GM12878 (cell line): Measurements from ENCODE around the gene IFITM2. TPM values are rescaled to one million over a fixed set of nuclear protein-coding genes. Genes with fewer than 3 reads are reported as not detected.
"Not testable (repeated sequence)": the region's sequence is repeated elsewhere in the genome, so short reads cannot be mapped to it uniquely, and the experiment has no call there.

ENCODE experiments used
- ATAC-seq: fragments of 200-7000 bp; cut with Tn5 transposase; 3 replicates; pipeline ENCODE4 v1.9.1; 2020; ENCODE audit warnings: mild to moderate bottlenecking, moderate library complexity
- BruUV-seq: library from RNA; stranded (reverse); fragments of 400-500 nt; replicated peaks from 2 replicates; lab custom pipeline; 2021; lab: Mats Ljungman, UMichigan
- CTCF ChIA-PET: fragments of 300-600 bp; sonication (Branson Sonifier 250); formaldehyde crosslinking; extraction: SDS; loops from one replicate; lab custom pipeline; 2021; ENCODE audit warnings: inconsistent platforms; lab: Yijun Ruan, JAX
- POLR2A ChIA-PET: fragments of 350-600 bp; formaldehyde crosslinking; extraction: SDS; loops from one replicate; lab custom pipeline; 2021; ENCODE audit warnings: inconsistent platforms; lab: Charles Lee
- RAD21 ChIA-PET: fragments of 300-600 bp; sonication (Branson Sonifier 250); formaldehyde crosslinking; loops from one replicate; lab custom pipeline; 2023; ENCODE audit warnings: antibody characterized with exemption; ENCODE audit not compliant: unreplicated experiment; lab: Charles Lee
- SMC1A ChIA-PET: fragments of 300-600 bp; sonication (Branson Sonifier 250); formaldehyde crosslinking; loops from one replicate; lab custom pipeline; 2023; ENCODE audit not compliant: unreplicated experiment, uncharacterized antibody; lab: Charles Lee
- DNase-seq: peaks from one replicate; pipeline ENCODE4 v3.0.0-alpha.2; 2011; ENCODE audit warnings: low read depth, low spot score
- FAIRE-seq: peaks from 3 replicates; lab custom pipeline; 2011; peaks lifted over from hg19 to GRCh38; lab: Jason Lieb, UNC
- H2AFZ ChIP-seq: 2 replicates; pipeline ENCODE4 v1.6.0; 2011; ENCODE audit warnings: low read depth, low read length, control low read depth; ENCODE audit not compliant: control insufficient read depth
- H3K27ac ChIP-seq: 2 replicates; pipeline ENCODE4 v1.5.1; 2011; ENCODE audit warnings: control low read depth; ENCODE audit not compliant: control insufficient read depth, insufficient read depth
- H3K27me3 ChIP-seq, 2 experiments: replicated peaks in 1 of 2; 2 replicates each; pipeline versions ENCODE4 v1.6.0 to v1.6.1; 2011; ENCODE audit warnings: low read length in 1 of 2; ENCODE audit not compliant: control insufficient read depth in 2 of 2, insufficient read depth in 2 of 2
- H3K36me3 ChIP-seq, 2 experiments: 2 replicates each; pipeline ENCODE4 v1.5.1; 2011; ENCODE audit warnings: low read length in 1 of 2; ENCODE audit not compliant: control insufficient read depth in 2 of 2, insufficient read depth in 2 of 2
- H3K4me1 ChIP-seq: 2 replicates; pipeline ENCODE4 v1.6.1; 2011; ENCODE audit warnings: mild to moderate bottlenecking, low read length, moderate library complexity, mixed read lengths; ENCODE audit not compliant: control insufficient read depth, insufficient read depth
- H3K4me2 ChIP-seq: 2 replicates; pipeline ENCODE4 v1.6.0; 2011; ENCODE audit warnings: control low read depth; ENCODE audit not compliant: control insufficient read depth, insufficient read depth
- H3K4me3 ChIP-seq: fragments of 200-600 bp; sonication (generic); 2 replicates; pipeline ENCODE4 v1.5.1; 2016
- H3K79me2 ChIP-seq: 2 replicates; pipeline ENCODE4 v1.6.0; 2011; ENCODE audit warnings: low read length; ENCODE audit not compliant: control insufficient read depth, insufficient read depth
- H3K9ac ChIP-seq: 2 replicates; pipeline ENCODE4 v1.8.0; 2011; ENCODE audit warnings: low read length, control low read depth, mixed read lengths; ENCODE audit not compliant: control insufficient read depth, insufficient read depth
- H3K9me3 ChIP-seq: replicated peaks from 3 replicates; pipeline ENCODE4 v1.5.1; 2011; ENCODE audit warnings: mild to moderate bottlenecking, low read length; ENCODE audit not compliant: control insufficient read depth, insufficient read depth
- H4K20me1 ChIP-seq: 2 replicates; pipeline ENCODE4 v1.6.0; 2011; ENCODE audit not compliant: control insufficient read depth, insufficient read depth
- IKZF1 ChIP-seq: fragments of 450-650 bp; conservative IDR thresholded peaks from 2 replicates; pipeline ENCODE4 v1.6.1; 2017; ENCODE audit warnings: antibody characterized with exemption, mild to moderate bottlenecking
- IKZF2 ChIP-seq, 2 experiments: fragments of 450-650 bp; IDR thresholded peaks; 2 replicates each; pipeline ENCODE4 v1.6.1; 2017; ENCODE audit warnings: mild to moderate bottlenecking in 2 of 2, moderate library complexity in 2 of 2
- WGBS: methylation state at CpG from one replicate; pipeline ENCODE4 v1.1.6; 2016; ENCODE audit warnings: low lambda C conversion rate; ENCODE audit not compliant: insufficient replicate concordance, insufficient coverage; ENCODE audit errors: missing lambda C conversion rate; 5-methylcytosine and 5-hydroxymethylcytosine counted together
- in situ Hi-C: fragments of 300-500 bp; cut with MboI; formaldehyde crosslinking; loops from 9 replicates; pipeline ENCODE4 v1.14.3; 2018; ENCODE audit warnings: mixed read lengths
- intact Hi-C: fragments of 100-400 bp; cut with micrococcal nuclease; formaldehyde crosslinking; loops from one replicate; pipeline ENCODE4 v1.14.2; 2022; ENCODE audit not compliant: unreplicated experiment
- polyA plus RNA-seq, 11 experiments: library from polyadenylated mRNA; depleted of rRNA in 4 of 11; unstranded in 6 of 11; stranded (reverse) in 5 of 11; fragments of >200 nt; fragmentation: Nextera tagmentation in 4 of 11; fragmentation: Illumina TruSeq in 1 of 11; extraction: Ambion mirVana in 4 of 11; extraction: Trizol in 1 of 11; gene quantifications; 1 replicate in 1 of 11; 2 replicates in 10 of 11; pipeline versions ENCODE4 v1.2.1 to v1.2.3, GENCODE V29; 2011 to 2016; ENCODE audit warnings: inconsistent platforms in 2 of 11, missing spikeins in 2 of 11, low read depth in 1 of 11
- total RNA-seq, 4 experiments: library from RNA; depleted of rRNA in 3 of 4; stranded (reverse); fragments of >200 nt in 3 of 4; fragmentation: Illumina TruSeq in 1 of 4; extraction: Trizol in 1 of 4; gene quantifications; 2 replicates each; pipeline versions ENCODE4 v1.2.1 to v1.2.3, GENCODE V29; 2013 to 2021

Gene IFITM2
- total and polyA plus RNA-seq, 10 of the 15 experiments (the other 5 are each of a cell fraction or from before 2014, with no cell fraction given): 116 to 3,672 (median 724) TPM

- peak; percentile 57 for FAIRE-seq
- SMC1A ChIA-PET: interaction anchor here (0.8 to 4.0 kb wide), 12 partner anchors 9 to 81 kb away, joined by 3 to 42 read pairs (median 4); no protein-coding TSS in a partner anchor
- not testable (repeated sequence) for H2AFZ ChIP-seq, DNase-seq
- TF ChIP-seq IKZF1 (peak; percentile 50), IKZF2 (IDR thresholded peaks at IDR 0.05) (peak; percentile 20 to 22; a peak in 1 of 4 replicates)
- TF ChIP-seq, all 136 proteins: peak for 2; not testable (repeated sequence) for 134
- CTCF ChIA-PET: interaction anchor here (0.6 to 3.7 kb wide), 13 partner anchors 9 to 85 kb away, joined by 3 to 43 read pairs (median 5); partner anchors contain the start of gene IFITM2
- peak overlapping the region; percentile 65 for H3K9ac ChIP-seq
- H3K9me3 ChIP-seq, ATAC-seq, intact Hi-C loops, BruUV-seq, H4K20me1 ChIP-seq, H3K27me3 ChIP-seq, in situ Hi-C loops, H3K4me1 ChIP-seq, H3K36me3 ChIP-seq: not testable (repeated sequence)
- H3K4me3 ChIP-seq: peak overlapping the region; percentile 87
- H3K4me2 ChIP-seq: peak overlapping the region; percentile 97
- H3K27ac ChIP-seq: peak overlapping the region; percentile 98
- POLR2A ChIA-PET: interaction anchor here (0.5 to 4.5 kb wide), 12 partner anchors 9 to 221 kb away, joined by 3 to 45 read pairs (median 7); partner anchors contain the start of genes BET1L and RIC8A
- WGBS: 43% methylated on average over 14 of the region's 30 CpGs
- RAD21 ChIA-PET: interaction anchor here (1.0 to 4.5 kb wide), 7 partner anchors 9 to 37 kb away, joined by 3 to 46 read pairs (median 7); partner anchors contain the start of gene IFITM2
- H3K79me2 ChIP-seq: peaks cover 53% of the 10 kb centered on the region
Measured at GRCh38 chr11:317668-318404, 10.2 kb downstream of the IFITM2 start.

DNA sequence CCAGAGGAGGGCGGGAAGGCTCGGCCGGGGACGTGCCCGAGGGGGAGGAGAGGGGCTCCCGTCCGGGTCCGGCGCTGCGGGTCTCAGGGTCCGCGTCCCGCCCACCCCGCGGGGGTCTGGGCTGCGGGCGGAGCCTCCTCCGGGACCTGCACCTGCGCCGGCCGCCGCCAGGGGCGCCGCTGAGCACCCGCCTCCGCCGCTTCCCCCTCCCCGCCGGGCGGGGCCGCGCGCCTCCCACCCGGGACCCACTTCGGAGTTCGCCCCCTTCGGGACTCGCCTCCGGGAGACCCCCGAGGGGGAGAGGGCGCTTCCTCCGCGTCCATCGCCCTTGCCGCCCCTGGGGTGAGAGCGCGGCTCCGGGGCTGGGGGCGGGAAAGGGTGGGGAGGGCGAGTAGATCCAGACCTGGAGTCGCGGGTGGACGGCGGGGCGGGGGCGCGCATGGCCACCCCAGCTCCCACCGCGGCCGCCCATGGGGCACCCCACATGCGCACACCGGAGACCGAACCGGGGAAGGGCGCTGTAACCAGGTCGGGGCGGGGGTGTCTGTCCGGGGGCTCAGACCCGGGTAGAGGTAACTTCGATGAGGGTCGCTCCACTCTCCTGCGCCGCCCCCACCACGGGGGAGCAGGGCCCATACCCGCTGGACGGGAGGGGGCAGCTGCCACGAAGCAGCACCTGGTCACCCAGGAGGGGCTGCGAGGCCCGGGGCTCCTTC, 10.9 kb downstream of the IFITM2 start:
- intact Hi-C loops, FAIRE-seq, BruUV-seq, H4K20me1 ChIP-seq, H3K36me3 ChIP-seq, H2AFZ ChIP-seq, DNase-seq, in situ Hi-C loops, H3K9me3 ChIP-seq, H3K27me3 ChIP-seq, H3K4me1 ChIP-seq: not testable (repeated sequence)
- peak overlapping the region; percentile 54; the same call in 1 of the 2 replicates for H3K9ac ChIP-seq
- peaks cover 46% of the 10 kb centered on the region for H3K79me2 ChIP-seq
- ChIA-PET CTCF (interaction anchor here (0.6 to 3.7 kb wide), 4 partner anchors 10 to 37 kb away, joined by 3 to 43 read pairs (median 20); partner anchors contain the start of gene IFITM2), SMC1A (interaction anchor here (1.3 to 4.0 kb wide), 5 partner anchors 10 to 51 kb away, joined by 3 to 42 read pairs (median 7); no protein-coding TSS in a partner anchor), POLR2A (interaction anchor here (0.8 to 4.5 kb wide), 6 partner anchors 9 to 50 kb away, joined by 3 to 45 read pairs (median 6); no protein-coding TSS in a partner anchor), RAD21 (interaction anchor here (0.8 to 4.5 kb wide), 4 partner anchors 11 to 36 kb away, joined by 3 to 46 read pairs (median 15); partner anchors contain the start of gene IFITM2)
- peak; percentile 52 for ATAC-seq
- H3K4me3 ChIP-seq: peak overlapping the region; percentile 50; the same call in 1 of the 2 replicates
- H3K27ac ChIP-seq: peak overlapping the region; percentile 58
- under 1% methylated on average over 12 of the region's 79 CpGs for WGBS
- peak overlapping the region; percentile 25; the same call in 1 of the 2 replicates for H3K4me2 ChIP-seq

- FAIRE-seq, SMC1A ChIA-PET, H3K9me3 ChIP-seq, in situ Hi-C loops, H3K36me3 ChIP-seq, H3K27me3 ChIP-seq, H4K20me1 ChIP-seq, BruUV-seq, CTCF ChIA-PET, H3K4me1 ChIP-seq, DNase-seq, H2AFZ ChIP-seq, intact Hi-C loops: not testable (repeated sequence)
- H3K4me3 ChIP-seq: peak overlapping the region; percentile 50; the same call in 1 of the 2 replicates
- H3K9ac ChIP-seq: peak overlapping the region; percentile 54; the same call in 1 of the 2 replicates
- 62% methylated on average over 20 of the region's 29 CpGs for WGBS
- ChIA-PET RAD21 (interaction anchor here (0.8 kb wide), 1 partner anchor 11 kb away, joined by 3 read pairs; no protein-coding TSS in a partner anchor), POLR2A (interaction anchor here (1.1 kb wide), 1 partner anchor 10 kb away, joined by 6 read pairs; no protein-coding TSS in a partner anchor)
- H3K79me2 ChIP-seq: peaks cover 38% of the 10 kb centered on the region
- ATAC-seq: peak; percentile 42
- peak overlapping the region; percentile 58 for H3K27ac ChIP-seq
- peak overlapping the region; percentile 60 for H3K4me2 ChIP-seq
Measured at GRCh38 chr11:319121-319887, 11.7 kb downstream of the IFITM2 start.
